GM19328 (cell line): ENCODE measurements around the gene FOXF1.

Experiments
- ATAC-seq: cut with Tn5 transposase; IDR thresholded peaks from one replicate; pipeline ENCODE4 v1.9.1; 2021; ENCODE audit warnings: mild to moderate bottlenecking, moderate library complexity; ENCODE audit not compliant: unreplicated experiment

Gene FOXF1

DNA sequence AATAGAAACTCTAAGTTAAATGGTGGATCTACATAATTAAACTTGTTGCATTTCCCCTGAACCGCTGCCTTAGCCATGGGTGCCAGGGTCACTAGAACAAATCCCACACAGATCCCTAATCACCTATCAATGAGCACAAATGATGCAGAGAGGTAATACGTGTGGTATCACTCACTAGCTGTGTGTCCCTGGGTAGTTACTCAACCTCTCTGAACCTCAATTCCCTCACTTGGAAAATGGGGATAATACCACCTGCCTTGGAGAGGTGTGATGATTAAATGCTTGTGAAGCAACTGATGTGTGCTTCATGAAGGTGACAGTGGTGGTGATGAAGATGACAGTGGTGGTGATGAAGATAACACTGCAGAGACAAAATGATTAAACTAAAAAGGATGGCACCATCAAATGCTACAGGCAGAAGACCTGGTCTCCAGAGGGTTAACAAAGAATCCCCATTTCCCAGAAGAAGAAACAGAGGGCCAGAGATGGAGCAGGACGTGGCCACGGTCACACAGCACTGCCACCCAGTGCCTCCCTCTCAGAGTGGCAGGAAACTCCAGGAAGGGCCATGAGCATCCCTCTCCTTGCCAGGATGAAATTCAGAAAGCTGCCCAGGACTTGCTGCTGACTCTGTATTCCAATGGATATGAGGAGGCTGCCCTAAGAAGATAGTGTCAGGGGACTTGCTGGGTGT is 17.9 kb upstream of the FOXF1 start:
- ATAC-seq = no peak

DNA sequence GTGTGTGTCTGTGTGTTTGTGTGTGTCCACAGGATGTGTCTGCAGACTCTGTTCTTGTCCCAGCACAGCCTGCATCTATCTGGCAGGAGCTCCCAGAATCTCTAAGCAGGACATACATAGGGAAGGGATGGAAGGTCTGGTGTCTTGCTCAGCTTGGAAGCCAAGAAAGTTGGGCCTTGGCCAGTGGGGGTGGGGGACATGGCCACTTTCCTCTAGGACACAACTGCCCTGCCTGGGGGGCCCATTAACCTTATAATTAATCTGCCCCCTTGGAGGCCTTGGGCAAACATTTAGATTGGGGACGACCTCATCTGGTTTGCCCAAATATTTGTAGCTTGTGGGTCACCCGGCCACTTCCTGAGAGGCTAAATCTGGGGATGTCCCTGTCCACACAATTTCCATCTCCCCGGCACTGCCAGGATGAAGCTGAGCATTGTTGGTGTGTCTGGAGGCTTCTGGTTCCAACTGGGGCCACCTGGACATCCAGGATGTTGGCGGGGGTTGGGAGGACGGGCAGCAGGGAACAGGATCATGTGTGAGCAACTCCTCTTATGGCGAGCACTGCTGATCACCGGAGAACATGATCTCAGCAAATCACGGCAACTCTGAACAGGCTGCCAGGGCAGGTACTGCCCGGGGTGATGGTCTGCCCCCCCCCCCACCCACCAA is 17.2 kb upstream of the FOXF1 start:
- no peak for ATAC-seq

DNA sequence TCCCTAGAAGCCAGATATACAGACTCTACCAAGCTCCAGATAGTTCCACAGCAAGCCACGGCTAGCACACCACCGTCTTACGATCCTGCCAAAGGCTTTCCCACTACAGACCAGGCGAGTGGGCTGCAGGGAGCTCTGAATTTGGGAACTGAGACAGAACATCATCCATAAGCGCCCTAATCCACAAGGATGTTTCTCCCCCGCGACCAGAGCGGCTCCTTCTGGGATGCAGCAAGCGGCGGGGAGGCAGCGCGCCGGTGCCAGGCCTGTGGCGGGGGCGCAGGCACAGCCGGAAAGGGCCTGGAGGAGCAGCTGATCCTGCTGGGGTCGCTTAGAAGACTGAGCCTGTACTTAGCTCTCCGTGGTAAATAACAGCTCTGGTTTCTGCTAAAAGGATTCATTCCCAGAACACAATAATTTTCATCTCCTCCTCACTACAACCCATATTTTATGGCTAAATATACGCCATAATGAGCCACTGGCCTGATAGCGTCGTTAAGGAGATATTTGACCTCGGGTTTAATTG is 16.2 kb upstream of the FOXF1 start:
- ATAC-seq = no peak

DNA sequence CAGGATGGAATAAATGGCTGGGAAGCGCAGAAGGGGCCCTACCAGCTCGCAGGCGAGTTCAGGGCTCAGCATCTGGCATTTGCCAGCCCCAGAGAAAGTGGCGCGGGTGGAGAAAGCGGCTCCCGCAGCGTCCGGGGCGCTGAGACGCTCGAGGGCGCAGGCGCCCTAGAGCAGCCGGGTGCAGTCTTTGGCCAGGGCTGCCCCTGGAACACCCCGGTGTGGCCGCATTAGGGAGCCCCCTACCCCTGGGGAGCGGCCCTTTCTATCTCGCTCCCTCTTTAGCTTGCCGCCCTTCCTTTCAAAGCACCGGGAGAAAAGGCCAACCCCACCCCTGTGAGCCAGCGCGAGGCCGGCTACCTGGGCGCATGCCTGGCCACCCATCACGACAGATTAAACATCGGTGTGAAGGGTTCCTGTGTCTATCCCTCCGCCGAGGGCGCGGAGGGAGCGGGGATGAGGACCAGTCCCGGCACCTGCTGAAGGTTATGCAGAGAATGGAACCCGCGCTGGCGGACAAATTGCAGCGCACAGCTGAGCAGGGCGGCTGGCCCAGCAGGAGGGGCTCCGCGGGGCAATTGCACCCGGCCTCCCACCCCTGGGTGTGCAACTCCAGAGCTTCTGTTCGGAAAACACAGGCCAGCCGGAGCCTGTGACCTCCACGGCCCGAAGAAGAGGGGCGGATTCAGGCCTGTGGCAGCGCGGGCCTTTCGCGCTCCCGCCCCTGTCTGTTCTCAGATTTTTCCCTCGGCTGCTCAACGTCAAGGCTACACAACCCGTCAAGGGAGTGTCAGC is 15.6 kb upstream of the FOXF1 start:
- no peak for ATAC-seq

DNA sequence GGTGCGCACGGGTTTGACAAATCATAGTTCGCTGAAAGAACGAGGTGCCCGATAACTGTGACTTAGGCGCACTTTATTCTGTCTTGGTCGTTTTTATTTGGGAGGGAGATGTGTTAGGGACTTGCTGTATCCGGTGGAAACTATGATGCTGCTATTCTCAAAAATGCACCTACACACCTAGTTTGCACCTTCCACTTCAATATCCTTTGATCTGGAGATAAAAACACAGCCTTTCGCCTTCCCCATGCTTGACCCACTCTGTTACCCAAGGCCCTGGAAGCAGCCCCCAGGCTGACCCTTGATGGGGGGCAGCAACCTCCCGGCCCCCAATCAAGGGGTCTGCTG is 15.0 kb upstream of the FOXF1 start:
- no peak for ATAC-seq

DNA sequence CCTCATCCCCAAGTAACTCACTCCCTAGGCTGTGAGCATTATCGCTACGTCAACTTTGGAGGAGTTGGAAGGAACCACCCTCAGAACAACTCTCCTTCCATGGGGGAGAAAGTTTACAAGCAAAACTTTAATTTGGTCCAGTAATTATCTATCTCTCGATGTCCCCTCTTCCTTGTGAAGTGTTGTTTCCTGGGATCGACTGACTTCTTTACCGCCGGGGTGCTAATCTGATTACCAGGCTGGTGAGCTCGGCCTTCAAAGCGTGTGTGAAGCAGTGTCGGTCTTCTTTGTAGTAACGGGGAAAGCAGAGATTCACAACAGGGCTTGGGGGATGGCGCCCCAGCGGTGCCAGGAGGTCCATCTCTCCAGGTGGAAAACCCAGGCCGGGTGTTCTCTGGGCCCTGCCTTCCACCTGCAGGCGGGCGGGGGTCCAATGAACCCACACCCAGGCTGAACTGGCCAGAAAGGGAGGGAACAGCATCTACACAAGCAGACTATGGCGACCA is 14.5 kb upstream of the FOXF1 start:
- ATAC-seq = no peak

DNA sequence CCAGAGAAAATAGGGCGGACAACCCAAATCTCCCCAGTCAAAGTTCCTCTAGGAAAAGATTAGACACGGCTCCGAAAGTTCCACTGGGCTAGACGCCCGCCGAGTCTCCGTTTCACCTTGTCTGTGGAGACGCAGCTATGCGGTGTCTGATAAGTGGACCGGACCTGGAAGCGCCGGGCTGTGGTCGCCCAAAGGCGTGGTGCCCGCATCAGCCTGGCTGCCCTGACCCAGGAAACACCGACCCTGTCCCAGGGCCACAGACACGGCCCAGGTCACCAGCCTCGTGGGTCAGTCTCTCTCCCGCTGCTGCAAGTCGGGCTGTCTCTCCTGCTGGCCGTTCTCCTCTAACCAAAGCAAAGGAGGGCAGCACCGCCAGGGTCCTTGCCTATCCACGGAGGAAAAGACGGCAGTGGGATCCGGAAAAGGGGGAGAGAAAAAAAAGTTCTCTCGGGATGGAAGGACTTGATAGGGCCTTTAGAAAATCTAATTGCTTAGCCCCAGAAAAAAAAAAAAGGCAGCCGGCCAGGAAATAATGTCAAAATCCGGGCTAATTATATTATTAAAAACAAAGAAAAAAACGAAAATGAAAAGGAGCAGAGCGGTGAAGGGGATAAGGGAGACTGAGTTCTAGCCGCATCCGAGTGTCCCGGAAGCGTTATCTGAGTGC is 13.9 kb upstream of the FOXF1 start:
- ATAC-seq = no peak

DNA sequence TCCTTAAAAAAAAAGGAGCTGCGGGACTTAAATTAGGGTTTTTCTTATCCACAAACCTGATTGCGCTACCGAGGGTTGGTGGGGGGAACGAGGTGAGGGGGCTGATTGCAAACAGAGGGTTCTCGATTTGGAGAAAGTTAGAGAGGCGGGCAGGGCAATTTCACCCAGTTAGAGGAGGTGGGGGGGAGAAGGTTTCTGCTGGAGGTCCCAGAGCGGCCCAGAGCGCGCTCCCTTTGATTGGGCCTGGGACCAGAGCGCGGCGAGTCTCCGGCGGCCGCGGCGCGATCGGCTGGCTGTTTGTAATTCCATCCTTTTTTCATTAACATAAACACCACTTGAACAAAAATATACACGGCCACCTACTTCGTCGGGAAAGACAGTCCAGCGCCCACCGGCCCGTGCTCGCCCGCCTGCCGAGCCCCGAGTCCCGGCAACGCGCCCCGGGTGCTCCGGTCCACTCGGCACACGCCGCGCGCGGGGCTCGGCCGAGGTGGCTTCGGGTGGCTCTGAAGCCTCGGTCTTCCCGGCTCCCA is 13.3 kb upstream of the FOXF1 start:
- ATAC-seq = no peak

DNA sequence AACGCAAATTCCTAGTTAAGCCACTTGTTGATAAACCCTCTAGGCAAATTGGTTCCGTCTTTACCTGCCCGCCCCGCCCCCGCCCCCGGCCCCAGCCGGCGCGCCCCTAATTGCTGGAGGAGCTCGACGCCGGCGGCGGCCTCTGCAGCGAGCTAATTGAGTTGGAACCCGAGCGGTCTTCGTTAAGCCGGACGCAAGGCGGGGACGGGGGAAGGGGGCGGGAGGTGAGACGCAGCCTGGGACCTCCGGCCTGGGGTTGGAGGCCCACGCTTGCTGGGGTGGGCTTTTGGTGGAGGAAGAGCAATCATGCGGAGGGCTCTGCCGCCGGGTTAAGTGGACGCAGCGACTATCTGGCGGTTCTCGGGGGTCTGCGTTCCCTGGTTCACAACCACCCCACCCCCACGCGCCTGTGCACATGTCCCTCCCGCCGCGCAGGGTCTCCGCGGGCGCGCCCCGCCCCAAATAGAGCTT is 12.7 kb upstream of the FOXF1 start:
- no peak for ATAC-seq

DNA sequence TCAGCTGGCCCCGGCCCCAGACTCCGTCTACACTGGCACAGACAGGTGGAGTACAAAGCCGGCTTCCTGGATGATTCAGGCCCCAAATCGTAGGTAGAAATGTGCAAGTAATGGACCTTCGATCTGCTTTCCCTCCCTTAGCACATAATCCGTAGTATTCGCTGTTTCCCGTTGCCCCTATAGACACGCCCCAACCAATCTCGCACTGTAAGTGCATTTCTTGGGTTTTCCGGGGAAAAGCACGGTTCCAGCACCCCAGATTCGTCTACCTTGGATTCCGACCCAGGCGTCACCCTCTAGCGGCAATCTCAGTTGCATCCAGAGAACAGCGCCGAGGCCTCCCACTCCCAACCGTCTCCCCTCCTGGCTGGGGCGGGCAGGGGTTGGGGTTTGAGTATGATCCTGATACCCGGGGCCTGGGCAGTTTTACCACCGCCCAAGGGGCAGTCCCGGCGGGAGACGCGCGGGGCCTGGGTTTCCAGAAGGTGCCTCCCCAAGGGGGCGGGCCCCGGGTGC is 12.1 kb upstream of the FOXF1 start:
- no peak for ATAC-seq

DNA sequence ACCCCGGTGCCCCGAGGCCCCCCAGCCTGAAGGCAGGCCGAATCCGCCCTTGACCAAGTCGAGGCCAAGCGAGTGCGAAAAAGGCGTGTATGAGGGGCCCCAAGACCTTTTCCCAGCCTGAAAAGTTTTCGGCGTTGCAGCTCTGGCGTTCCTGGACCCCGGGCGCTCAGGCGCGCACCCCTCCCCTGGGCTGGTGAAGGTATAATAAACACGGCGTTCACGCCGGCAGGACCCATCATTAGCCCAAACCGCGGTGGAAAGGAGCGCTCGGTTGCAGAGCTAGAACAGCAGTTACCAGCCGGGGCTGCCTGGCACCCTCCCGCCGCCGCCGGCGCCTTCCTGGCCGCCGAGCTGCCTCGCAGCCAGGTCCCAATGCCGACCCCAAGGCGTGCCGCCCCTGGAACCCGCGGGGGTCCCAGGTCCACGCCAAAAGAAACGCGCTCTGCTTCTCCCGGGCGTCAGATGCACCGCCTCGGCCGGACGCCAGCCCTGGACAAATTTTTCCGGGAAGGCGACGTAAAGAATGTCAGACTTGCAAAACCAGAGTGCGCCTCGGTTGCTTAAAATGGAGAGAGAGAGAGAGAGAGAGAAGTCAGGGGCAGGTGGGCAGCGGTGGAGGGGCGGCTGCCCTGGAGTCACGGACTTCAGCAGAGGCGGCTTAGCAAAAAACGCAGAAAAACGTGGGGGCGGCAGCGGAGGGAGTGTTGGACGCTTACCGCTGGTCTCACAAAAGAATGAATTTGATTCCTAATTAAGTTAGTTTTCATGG is 11.5 kb upstream of the FOXF1 start:
- ATAC-seq = no peak

DNA sequence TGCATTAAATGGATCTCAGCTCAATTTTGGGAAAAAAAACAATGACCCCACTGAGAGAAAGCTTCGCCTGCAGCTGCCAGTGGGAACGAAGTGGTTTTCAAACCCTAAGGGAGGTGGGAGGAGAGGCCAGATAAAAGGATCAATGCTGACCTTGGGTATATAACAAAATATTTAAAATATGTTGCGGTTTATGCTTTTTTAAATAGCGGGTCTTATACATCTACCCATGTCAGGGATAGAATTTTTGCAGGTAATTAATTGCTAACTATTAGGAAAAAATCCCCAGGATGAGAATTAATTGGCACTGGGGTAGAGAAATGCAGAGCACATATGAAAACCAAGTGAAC is 10.9 kb upstream of the FOXF1 start:
- ATAC-seq = no peak

DNA sequence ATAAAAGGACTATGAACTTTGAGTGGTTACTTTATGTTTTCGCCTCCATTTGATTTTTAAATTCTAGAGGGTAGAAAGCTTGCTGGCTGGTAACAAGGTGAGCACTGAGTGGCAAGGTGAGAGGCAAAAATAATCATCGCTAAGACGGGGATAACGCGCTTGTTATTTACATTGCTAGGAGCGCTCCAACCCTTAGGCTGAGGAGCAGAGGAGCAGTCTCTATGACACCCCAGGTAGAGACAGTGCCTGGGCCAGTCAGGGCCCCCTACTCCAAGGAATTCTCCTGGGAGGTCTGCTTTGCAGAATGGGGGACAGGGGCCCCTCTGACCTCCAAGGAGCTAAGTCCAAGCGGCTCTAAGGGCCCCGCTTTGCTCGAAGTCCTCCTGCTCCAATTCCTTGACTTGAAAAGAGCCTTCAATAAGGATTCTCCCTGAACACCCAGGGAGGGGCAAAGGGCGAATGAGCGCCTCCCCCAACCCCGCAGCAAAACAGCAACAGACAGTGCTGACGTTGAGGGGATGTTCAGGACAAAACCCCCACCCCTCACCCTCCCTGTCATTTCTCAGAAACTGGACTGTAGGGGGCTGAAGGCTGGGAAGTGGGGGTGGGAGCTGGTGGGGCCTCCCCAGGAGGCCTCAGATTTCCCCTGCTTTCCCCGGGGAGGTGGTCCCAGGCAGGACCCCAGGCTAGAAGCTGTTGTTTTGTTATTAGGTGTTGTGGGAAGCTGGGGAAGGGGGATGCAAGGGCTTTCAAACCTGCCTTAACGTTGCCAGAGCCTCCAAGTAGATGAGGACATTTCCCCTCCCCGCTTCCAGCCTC is 10.2 kb upstream of the FOXF1 start:
- ATAC-seq = no peak

DNA sequence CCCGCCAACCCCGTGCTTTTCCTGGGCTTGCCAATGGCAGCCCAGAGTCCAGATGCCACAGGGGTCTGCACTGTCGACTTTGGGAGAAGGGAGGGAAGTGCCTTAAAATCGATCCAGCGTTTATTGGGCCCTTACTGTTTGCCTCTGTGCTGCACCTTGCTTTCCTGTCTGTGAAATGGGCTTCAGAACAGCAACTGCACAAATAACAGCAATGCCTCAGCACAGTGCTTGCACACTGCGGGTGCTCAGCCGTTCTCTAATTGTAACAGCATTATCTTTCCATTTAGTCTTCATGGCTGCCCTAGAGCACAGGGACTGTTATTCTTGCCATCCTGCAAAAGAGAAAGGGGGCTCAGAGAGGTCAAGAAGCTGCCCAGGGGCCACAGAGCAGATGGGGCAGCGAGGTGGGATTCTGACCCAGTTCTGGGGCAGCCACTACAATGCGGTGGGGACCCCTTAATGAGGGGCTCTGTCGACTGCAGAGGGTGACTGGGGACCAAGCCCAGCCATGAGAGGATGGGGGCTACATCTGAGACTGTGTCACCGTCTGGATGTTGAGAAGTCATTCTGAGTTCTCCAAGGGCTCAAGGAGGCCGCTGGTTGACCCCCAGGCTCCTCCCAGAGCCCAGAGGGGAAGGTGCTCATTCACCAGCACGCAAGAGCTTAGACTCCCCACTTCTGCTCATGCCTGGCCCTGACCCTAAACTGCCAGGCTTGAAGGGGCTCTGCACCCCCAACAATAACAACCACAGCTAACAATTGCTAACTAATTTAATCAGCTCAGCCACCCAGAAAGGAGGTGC is 9.4 kb upstream of the FOXF1 start:
- no peak for ATAC-seq

DNA sequence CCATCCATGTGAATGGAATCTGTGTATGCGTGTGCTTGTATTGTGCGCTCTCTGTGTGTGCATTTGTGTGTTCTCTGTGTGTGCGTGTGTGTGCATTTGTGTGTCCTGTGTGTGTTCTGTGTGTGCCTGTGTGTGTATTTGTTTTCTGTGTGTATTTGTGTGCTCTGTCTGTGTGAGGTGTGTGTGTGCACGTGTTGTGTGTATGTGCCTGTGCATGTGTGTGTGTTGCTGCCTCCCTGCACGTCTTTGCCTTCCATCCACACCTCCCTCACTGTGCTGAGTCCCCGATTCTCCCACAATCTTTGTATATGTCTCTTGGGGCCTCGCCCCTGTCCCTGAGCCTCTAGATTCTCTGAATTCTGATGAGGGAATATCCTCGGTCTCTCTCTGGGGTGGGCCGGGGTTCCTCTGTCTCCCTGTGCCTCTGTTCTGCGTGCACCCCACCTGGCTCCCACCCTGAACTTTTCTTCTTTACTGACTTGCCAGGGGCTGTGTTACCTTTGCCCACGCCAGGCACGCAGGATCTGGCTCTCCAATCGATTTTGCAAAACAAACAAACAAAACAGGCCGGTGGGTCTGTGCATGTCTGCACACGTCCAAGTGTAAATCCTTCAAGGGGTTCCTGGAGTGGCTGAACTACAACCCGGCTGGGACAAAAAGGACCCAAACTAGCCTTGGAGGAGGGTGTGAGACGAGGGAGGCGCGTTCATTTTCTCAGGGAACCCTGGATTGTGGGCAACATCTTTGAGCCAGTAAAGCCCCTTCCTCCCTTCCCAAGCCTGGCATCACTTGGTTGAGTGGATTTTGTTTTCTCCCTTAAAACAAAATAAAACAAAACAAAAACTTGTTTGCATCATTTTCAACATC is 8.1 kb upstream of the FOXF1 start:
- no peak for ATAC-seq

DNA sequence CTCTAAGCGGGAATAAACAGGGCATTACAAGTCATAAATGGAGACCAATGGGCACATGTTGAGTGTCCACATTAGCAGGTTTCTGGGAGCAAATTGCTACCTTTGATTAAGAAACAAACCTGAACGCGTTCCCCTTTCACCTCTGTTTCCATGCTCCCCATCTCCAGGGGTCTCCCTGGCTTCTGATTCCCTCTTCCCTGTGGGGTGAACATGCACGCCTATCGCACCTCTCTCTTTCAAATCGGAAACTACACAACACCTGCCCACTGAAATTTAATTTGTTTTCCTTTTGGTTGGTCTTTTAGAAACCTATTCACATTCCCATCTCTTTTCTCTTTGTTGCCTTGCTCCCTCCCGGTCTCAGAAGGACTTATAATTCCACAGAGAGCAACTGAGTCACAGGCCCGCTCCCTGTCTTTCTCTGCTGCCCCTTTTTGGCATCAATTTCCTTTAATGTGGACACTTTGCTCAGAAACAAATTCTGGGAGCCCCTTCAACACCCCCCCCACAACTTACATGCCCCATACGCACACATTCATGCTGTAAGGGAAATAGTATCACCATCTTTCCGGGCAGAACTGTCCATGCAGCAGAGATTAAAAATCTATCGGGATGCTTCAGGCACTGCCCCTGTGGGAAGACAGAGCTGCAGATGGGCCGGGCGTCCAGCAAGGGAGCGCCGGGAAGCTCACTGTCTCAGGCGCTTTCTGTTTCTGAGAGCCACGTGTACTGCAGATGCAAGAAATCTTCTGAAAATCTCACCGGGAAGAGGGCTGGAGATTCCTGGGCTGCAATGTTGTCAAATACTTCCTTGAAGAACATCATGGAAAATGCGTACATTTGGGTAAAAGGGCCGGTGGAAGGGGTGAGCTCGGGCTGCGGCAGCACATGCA is 7.2 kb upstream of the FOXF1 start:
- ATAC-seq = no peak
